C4-2B (cell line): ENCODE measurements around the gene HYAL3.

Source experiments
- H3K27ac ChIP-seq: fragments of 450-650 bp; 2 replicates; pipeline ENCODE4 v1.5.1; 2017
- CTCF ChIP-seq: fragments of 450-650 bp; conservative IDR thresholded peaks from 2 replicates; pipeline ENCODE4 v1.5.1; 2017; ENCODE audit warnings: mild to moderate bottlenecking
- ZFX ChIP-seq: fragments of 450-650 bp; IDR thresholded peaks from 2 replicates; pipeline ENCODE4 v1.6.1; 2017

HYAL3 gene

GRCh38 chr3:50322386-50323091 lies 23.3 kb upstream of the HYAL3 start, which contains the start of gene HYAL2:
TSS of gene HYAL2 (minus strand) at chr3:50322745. CDS start at chr3:50320489, 2,256 bp downstream.
- TF ChIP-seq ZFX (no peak), CTCF (no peak)
- H3K27ac ChIP-seq, result peak within 1 kb of the TSS; percentile 90

GRCh38 chr3:50322115-50322385 lies 22.8 kb upstream of the HYAL3 start:
- TF ChIP-seq ZFX, result no peak
- TF ChIP-seq CTCF, result no peak
- H3K27ac ChIP-seq, result peak overlapping the region; percentile 90

GRCh38 chr3:50321336-50322114 lies 22.3 kb upstream of the HYAL3 start:
- peak overlapping the region; percentile 90 for H3K27ac ChIP-seq
- TF ChIP-seq ZFX (peak; percentile 63; the same call in 1 of the 2 replicates), CTCF (peak; percentile 65)

- TF ChIP-seq ZFX (no peak), CTCF (no peak)
- H3K27ac ChIP-seq, result peak overlapping the region; percentile 90
These were observed 21.7 kb upstream of the HYAL3 start for GRCh38 chr3:50320853-50321335.

- TF ChIP-seq ZFX, result no peak
These were observed 20.9 kb upstream of the HYAL3 start for GRCh38 chr3:50319894-50320625.

GRCh38 chr3:50319181-50319893 lies 20.1 kb upstream of the HYAL3 start:
- no peak for TF ChIP-seq ZFX
- TF ChIP-seq CTCF, result no peak
- no peak overlapping the region; the same call in 1 of the 2 replicates for H3K27ac ChIP-seq

More at GRCh38 chr3:50319894-50320625, 20.9 kb upstream of the HYAL3 start:
- H3K27ac ChIP-seq, result peak overlapping the region; percentile 90

GRCh38 chr3:50318615-50319014 lies 19.4 kb upstream of the HYAL3 start:
- no peak overlapping the region for H3K27ac ChIP-seq
- no peak for TF ChIP-seq CTCF
- no peak for TF ChIP-seq ZFX
